ENCODE data around the gene KRT33B.

The KRT33B gene

DNA sequence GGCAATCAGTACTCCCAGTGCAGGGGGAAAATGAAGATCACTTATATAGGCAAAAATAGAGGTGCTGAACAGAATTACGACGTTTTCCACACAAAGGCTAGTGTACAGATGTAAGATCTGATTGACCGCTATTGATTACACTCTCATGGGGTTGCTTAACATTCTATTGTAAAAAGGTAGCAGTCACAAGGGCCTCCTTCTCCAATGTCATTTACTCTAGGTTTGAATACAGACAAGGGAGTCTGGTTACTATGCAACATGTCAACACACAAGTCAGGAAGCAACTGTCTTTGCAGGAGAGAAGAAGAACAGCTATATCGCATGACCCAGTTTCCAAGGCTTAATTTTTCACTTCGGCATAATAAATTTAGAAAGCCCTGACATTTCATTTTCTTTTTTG lies 46.9 kb upstream of the KRT33B start:
- no peak overlapping the region for H3K27ac ChIP-seq (ENCODE audit: extremely low read depth, low read depth, low read length)
- H3K9me3 ChIP-seq (ENCODE audit: control insufficient read depth, insufficient read depth, low read depth, low read length) = no peaks in the 10 kb centered on the region
- ChIA-PET POLR2A (no interaction called here), CTCF (interaction anchor here (0.9 to 2.5 kb wide), 6 partner anchors 9 to 232 kb away, joined by 3 to 7 read pairs (median 4); no protein-coding TSS in a partner anchor)
- no peak for TF ChIP-seq ZNF324 (tag by site-specific recombination; IDR thresholded peaks at IDR 0.05)
- TF ChIP-seq ZNF521 (tag by site-specific recombination; IDR thresholded peaks at IDR 0.05) = no peak
- no peak for TF ChIP-seq MYNN (tag by site-specific recombination; IDR thresholded peaks at IDR 0.05; ENCODE audit: borderline replicate concordance)
- TF ChIP-seq, protein P1, sequence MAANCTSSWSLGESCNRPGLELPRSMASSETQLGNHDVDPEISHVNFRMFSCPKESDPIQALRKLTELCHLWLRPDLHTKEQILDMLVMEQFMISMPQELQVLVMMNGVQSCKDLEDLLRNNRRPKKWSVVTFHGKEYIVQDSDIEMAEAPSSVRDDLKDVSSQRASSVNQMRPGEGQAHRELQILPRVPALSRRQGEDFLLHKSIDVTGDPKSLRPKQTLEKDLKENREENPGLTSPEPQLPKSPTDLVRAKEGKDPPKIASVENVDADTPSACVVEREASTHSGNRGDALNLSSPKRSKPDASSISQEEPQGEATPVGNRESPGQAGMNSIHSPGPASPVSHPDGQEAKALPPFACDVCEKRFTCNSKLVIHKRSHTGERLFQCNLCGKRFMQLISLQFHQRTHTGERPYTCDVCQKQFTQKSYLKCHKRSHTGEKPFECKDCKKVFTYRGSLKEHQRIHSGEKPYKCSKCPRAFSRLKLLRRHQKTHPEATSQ (tag by site-specific recombination; IDR thresholded peaks at IDR 0.05) = no peak
- no peaks in the 10 kb centered on the region for H3K36me3 ChIP-seq (ENCODE audit: control insufficient read depth in 2 of 2, insufficient read depth in 1 of 2, low read length in 2 of 2)
- H3K4me3 ChIP-seq (ENCODE audit: low read depth, low read length) = no peak overlapping the region
- H3K4me1 ChIP-seq (ENCODE audit: control insufficient read depth, insufficient read depth, low read length) = no peaks in the 10 kb centered on the region

DNA sequence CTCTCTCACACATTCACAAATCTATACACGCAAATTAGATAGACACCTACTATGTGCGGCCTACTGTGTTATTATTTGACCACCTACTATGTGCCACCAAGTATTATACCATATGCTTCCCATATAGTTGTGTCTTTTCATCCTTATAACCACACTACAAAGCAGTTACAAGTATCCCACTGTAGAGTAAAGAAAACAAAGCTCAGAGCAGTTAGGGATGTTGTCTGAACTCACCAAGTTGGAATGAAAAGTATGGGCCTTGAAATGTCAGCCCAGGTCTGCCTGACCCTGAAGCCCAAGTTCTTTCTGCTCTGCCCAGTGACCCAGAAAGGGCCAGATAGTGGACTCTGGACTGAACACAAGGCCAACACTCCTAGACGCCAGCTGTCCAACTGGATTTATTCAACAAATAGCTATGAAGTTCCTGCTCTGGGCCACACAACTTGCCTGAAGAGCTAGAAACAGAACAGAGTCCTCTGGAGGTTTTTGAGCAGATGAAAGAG lies 46.3 kb upstream of the KRT33B start:
- no peaks in the 10 kb centered on the region for H3K36me3 ChIP-seq (ENCODE audit: control insufficient read depth in 2 of 2, insufficient read depth in 1 of 2, low read length in 2 of 2)
- no peak overlapping the region for H3K27ac ChIP-seq (ENCODE audit: extremely low read depth, low read depth, low read length)
- H3K9me3 ChIP-seq (ENCODE audit: control insufficient read depth, insufficient read depth, low read depth, low read length) = no peaks in the 10 kb centered on the region
- TF ChIP-seq, protein P2, sequence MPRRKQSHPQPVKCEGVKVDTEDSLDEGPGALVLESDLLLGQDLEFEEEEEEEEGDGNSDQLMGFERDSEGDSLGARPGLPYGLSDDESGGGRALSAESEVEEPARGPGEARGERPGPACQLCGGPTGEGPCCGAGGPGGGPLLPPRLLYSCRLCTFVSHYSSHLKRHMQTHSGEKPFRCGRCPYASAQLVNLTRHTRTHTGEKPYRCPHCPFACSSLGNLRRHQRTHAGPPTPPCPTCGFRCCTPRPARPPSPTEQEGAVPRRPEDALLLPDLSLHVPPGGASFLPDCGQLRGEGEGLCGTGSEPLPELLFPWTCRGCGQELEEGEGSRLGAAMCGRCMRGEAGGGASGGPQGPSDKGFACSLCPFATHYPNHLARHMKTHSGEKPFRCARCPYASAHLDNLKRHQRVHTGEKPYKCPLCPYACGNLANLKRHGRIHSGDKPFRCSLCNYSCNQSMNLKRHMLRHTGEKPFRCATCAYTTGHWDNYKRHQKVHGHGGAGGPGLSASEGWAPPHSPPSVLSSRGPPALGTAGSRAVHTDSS (tag by site-specific recombination; IDR thresholded peaks at IDR 0.05) = no peak
- TF ChIP-seq ZNF660 (tag by site-specific recombination; IDR thresholded peaks at IDR 0.05) (no peak), ZNF274 (IDR thresholded peaks at IDR 0.05; ENCODE audit: low read length) (no peak), ZNF274 (tag by site-specific recombination; IDR thresholded peaks at IDR 0.05; ENCODE audit: borderline replicate concordance) (no peak), ZFP3 (tag by site-specific recombination; IDR thresholded peaks at IDR 0.05; ENCODE audit: low read depth) (no peak), ZIC2 (tag by site-specific recombination; IDR thresholded peaks at IDR 0.05) (no peak)
- ChIA-PET POLR2A (no interaction called here), CTCF (interaction anchor here (0.6 to 2.5 kb wide), 7 partner anchors 8 to 694 kb away, joined by 3 to 7 read pairs (median 4); no protein-coding TSS in a partner anchor)
- H3K4me3 ChIP-seq (ENCODE audit: low read depth, low read length) = no peak overlapping the region
- H3K4me1 ChIP-seq (ENCODE audit: control insufficient read depth, insufficient read depth, low read length) = no peaks in the 10 kb centered on the region

DNA sequence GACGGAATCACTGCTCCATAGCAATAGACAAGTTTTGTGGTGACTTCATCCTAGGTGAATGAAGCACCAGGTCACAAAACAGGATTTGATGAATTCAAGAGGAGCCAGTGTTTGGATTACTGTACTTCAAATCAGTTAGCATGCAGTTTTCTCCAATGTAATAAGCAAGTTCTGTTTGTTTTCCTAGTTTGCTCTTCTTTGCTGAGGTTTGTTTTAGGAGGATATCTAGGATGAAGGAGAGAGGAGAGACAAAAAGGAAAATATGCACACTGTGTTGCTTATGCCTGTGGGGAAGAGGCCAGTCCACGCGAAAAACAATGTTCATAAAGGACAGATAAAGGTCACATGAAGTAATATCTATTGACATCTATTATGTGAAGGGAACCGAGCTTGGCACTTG lies 45.8 kb upstream of the KRT33B start:
- Histone ChIP-seq H3K36me3 (ENCODE audit: control insufficient read depth in 2 of 2, insufficient read depth in 1 of 2, low read length in 2 of 2) (no peaks in the 10 kb centered on the region), H3K4me1 (ENCODE audit: control insufficient read depth, insufficient read depth, low read length) (no peaks in the 10 kb centered on the region), H3K27ac (ENCODE audit: extremely low read depth, low read depth, low read length) (no peak overlapping the region), H3K4me3 (ENCODE audit: low read depth, low read length) (no peak overlapping the region), H3K9me3 (ENCODE audit: control insufficient read depth, insufficient read depth, low read depth, low read length) (no peaks in the 10 kb centered on the region)
- CTCF ChIA-PET = interaction anchor here (0.6 to 1.6 kb wide), 5 partner anchors 10 to 694 kb away, joined by 3 to 5 read pairs (median 4); no protein-coding TSS in a partner anchor
- POLR2A ChIA-PET = no interaction called here
- TF ChIP-seq, protein P3, sequence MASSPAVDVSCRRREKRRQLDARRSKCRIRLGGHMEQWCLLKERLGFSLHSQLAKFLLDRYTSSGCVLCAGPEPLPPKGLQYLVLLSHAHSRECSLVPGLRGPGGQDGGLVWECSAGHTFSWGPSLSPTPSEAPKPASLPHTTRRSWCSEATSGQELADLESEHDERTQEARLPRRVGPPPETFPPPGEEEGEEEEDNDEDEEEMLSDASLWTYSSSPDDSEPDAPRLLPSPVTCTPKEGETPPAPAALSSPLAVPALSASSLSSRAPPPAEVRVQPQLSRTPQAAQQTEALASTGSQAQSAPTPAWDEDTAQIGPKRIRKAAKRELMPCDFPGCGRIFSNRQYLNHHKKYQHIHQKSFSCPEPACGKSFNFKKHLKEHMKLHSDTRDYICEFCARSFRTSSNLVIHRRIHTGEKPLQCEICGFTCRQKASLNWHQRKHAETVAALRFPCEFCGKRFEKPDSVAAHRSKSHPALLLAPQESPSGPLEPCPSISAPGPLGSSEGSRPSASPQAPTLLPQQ (tag by site-specific recombination; IDR thresholded peaks at IDR 0.05) = no peak
- TF ChIP-seq ZNF2 (tag by site-specific recombination; IDR thresholded peaks at IDR 0.05) (no peak), SP7 (tag by site-specific recombination; IDR thresholded peaks at IDR 0.05) (no peak), ZNF138 (tag by site-specific recombination; IDR thresholded peaks at IDR 0.05; ENCODE audit: borderline replicate concordance) (no peak), MZF1 (tag by site-specific recombination; IDR thresholded peaks at IDR 0.05; ENCODE audit: borderline replicate concordance) (no peak), ZNF660 (tag by site-specific recombination; IDR thresholded peaks at IDR 0.05) (no peak), HOXC10 (CRISPR knock-in tag; IDR thresholded peaks at IDR 0.05) (no peak), ZNF394 (tag by site-specific recombination; IDR thresholded peaks at IDR 0.05; ENCODE audit: borderline replicate concordance) (no peak), ZNF16 (tag by site-specific recombination; IDR thresholded peaks at IDR 0.05; ENCODE audit: low read depth) (no peak), ZNF311 (tag by site-specific recombination; IDR thresholded peaks at IDR 0.05; ENCODE audit: borderline replicate concordance) (no peak), ZFHX2 (tag by site-specific recombination; conservative IDR thresholded peaks at IDR 0.05) (no peak)
- TF ChIP-seq, protein P4, sequence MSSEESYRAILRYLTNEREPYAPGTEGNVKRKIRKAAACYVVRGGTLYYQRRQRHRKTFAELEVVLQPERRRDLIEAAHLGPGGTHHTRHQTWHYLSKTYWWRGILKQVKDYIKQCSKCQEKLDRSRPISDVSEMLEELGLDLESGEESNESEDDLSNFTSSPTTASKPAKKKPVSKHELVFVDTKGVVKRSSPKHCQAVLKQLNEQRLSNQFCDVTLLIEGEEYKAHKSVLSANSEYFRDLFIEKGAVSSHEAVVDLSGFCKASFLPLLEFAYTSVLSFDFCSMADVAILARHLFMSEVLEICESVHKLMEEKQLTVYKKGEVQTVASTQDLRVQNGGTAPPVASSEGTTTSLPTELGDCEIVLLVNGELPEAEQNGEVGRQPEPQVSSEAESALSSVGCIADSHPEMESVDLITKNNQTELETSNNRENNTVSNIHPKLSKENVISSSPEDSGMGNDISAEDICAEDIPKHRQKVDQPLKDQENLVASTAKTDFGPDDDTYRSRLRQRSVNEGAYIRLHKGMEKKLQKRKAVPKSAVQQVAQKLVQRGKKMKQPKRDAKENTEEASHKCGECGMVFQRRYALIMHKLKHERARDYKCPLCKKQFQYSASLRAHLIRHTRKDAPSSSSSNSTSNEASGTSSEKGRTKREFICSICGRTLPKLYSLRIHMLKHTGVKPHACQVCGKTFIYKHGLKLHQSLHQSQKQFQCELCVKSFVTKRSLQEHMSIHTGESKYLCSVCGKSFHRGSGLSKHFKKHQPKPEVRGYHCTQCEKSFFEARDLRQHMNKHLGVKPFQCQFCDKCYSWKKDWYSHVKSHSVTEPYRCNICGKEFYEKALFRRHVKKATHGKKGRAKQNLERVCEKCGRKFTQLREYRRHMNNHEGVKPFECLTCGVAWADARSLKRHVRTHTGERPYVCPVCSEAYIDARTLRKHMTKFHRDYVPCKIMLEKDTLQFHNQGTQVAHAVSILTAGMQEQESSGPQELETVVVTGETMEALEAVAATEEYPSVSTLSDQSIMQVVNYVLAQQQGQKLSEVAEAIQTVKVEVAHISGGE (tag by site-specific recombination; conservative IDR thresholded peaks at IDR 0.05; ENCODE audit: low read depth) = no peak
- TF ChIP-seq, protein P1 (tag by site-specific recombination; IDR thresholded peaks at IDR 0.05) = no peak
